Spleen (tissue), 7 donors: ENCODE data around the gene HUS1.

Source experiments
- POLR2A ChIP-seq, 3 donors: fragments of 450-650 bp; IDR thresholded peaks; one replicate each; pipeline ENCODE4 v1.5.1; 2017; ENCODE audit warnings: antibody characterized with exemption in 3 of 3, mild to moderate bottlenecking in 1 of 3
- TF ChIP-seq, protein P1 (sequence below), 11 experiments: fragments of 200-600 bp in 7 of 11; fragments of 450-650 bp in 4 of 11; sonication (generic) in 4 of 11; IDR thresholded peaks in 8 of 11; conservative IDR thresholded peaks in 3 of 11; 1 replicate in 7 of 11; 2 replicates in 4 of 11; pipeline versions ENCODE4 v1.4.0 to v1.8.0; 2016 to 2021; ENCODE audit warnings: antibody characterized with exemption in 11 of 11, inconsistent platforms in 4 of 11, mild to moderate bottlenecking in 1 of 11
- donor health status: DM: no; HTN: no; CAD: no; lungs with moderate emphysema.
- donor health status: DM: no; HTN: no; CAD: no.
- donor health status: DM: no; HTN: no; CAD: no.

DNA sequence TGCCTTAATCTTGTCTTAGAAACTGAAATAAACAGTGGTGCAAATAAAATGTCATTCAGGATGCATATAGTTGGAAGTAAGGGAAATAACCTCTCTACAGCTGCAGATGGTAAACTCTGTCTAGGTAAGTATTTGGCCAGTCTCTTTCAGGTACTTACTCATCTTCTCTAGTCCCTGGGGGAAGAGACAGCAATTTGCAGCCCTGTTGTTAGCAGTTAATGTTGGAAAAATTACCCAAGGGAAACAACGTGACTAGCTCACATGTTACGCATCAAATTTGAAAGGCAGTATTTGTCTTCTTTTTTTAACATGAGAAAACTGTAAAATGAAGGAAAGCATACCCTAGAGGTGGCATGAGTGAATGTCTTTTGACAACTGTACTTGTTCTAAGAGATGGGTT is 3.2 kb upstream of the HUS1 start:
- TF ChIP-seq, protein P1, sequence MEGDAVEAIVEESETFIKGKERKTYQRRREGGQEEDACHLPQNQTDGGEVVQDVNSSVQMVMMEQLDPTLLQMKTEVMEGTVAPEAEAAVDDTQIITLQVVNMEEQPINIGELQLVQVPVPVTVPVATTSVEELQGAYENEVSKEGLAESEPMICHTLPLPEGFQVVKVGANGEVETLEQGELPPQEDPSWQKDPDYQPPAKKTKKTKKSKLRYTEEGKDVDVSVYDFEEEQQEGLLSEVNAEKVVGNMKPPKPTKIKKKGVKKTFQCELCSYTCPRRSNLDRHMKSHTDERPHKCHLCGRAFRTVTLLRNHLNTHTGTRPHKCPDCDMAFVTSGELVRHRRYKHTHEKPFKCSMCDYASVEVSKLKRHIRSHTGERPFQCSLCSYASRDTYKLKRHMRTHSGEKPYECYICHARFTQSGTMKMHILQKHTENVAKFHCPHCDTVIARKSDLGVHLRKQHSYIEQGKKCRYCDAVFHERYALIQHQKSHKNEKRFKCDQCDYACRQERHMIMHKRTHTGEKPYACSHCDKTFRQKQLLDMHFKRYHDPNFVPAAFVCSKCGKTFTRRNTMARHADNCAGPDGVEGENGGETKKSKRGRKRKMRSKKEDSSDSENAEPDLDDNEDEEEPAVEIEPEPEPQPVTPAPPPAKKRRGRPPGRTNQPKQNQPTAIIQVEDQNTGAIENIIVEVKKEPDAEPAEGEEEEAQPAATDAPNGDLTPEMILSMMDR (IDR thresholded peaks at IDR 0.05 in 8 of 11, conservative IDR thresholded peaks at IDR 0.05 in 3 of 11): no peak
- TF ChIP-seq POLR2A (IDR thresholded peaks at IDR 0.05): no peak
